HG03135 (cell line): ENCODE results near the gene LSM4.

ENCODE experiments used
- ATAC-seq: cut with Tn5 transposase; IDR thresholded peaks from one replicate; pipeline ENCODE4 v1.9.1; 2021; ENCODE audit warnings: mild to moderate bottlenecking, moderate library complexity; ENCODE audit not compliant: unreplicated experiment

Gene LSM4

GRCh38 chr19:18293642-18294466 is 29.0 kb downstream of the LSM4 start:
- no peak for ATAC-seq

DNA sequence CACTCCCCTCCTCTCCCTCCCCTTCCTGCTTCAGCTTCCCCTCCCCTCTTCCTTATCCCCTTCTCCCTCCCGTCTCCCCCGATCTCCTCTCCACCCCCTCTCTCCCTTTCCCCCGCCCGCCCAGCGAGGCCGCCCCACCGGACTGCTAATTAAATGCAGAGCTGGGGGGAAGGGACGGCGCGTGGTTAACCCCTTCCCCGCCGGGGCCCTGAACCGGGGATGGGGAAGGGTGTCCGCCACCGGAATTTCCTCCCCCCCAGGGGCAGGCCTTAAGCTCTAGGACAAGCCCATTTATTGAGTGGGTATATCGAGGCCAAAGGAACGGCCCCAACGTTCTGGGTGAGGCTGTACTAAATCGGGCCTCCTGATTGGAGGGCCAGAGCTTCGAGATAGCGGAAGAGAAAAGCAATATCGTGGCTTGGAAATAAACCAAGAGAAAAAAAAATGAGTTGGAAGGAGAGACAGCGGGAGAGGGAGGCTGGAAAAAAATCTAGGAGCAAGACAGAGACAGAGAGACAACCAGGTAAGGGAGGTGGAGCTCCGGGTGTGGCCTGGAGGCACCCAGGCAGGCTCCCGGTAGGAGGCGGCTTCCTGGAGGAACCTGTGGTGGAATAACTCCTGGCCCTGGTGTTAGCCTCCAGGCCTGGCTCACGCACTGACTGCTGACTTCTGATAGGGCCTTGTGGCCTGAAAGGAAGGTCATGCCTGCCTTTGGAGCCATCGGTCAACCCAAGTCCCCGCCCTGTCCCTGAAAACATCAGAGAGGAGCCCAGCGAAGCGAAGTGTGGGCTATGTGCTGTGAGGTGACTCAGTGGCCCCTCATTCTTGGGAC is 29.9 kb downstream of the LSM4 start:
- no peak for ATAC-seq

DNA sequence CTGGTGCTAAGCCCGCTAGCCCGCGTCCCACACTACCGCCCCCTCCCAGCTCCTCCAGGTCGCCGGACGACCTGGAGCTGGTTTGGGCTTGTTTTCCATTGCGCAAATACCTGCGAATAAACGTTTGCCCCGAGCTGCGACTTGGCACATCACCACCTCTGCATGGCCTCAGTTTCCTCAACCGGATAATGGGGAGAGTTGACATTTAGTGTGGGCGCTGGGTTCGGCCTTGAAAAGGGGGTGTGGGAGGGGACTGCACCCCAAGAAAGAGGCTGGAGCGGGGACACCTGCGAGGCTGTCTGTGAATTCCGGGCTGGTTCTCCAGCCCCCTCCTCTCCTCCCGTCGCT is 30.4 kb downstream of the LSM4 start:
- no peak for ATAC-seq

- ATAC-seq: peak; percentile 59
These were observed 31.1 kb downstream of the LSM4 start for GRCh38 chr19:18291590-18292461.

DNA sequence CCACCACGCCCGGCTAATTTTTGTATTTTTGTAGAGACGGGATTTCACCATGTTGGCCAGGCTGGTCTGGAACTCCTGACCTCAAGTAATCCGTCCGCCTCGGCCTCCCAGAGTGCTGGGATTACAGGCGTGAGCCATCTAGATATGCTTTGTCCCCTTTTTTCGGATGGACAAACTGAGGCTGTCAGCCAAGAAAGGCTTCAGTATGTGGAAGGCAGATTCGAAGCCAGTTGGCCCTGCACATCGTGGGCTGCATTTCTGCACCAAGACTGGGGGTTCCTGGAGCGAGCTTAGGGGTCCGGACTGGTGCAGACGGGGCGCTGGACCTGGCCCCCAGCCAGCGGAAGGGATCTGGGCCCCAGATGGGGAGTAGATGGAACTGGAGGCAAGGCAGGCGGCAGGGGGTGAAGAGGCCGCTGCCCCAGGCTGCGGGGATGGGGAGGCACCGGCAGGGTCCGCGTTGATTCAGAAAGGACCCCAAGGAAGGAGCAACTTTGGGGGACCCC is 31.8 kb downstream of the LSM4 start:
- no peak for ATAC-seq

DNA sequence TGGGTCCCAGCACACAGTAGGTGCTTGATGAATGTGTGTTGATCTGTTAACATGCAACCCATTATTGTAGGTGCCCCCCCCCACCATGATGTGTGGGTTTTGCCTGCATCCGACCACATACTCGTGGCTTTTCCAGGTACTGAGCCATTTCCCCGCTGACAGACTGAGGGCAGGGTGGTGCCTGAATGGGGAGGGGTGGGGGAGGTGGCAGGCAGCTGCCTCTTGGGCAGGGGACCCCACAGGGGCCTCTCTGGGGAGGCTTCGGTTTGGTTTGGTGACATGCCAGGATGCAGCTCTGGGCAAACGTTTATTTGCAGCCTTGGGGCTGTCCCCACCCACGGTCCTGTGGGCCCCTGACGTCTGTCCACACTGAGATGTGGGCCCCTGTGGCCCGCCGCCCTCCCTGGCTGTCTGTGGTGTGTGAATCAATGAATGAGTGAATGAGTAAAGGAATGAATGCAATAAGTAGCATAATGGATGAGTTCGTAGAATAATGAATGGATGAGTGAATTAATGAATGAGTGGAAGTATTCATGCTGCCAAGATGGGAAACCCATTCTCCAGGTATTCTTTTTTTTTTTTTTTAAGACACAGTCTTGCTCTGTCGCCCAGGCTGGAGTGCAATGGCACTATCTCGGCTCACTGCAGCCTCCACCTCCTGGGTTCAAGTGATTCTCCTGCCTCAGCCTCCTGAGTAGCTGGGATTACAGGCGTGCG is 32.4 kb downstream of the LSM4 start:
- no peak for ATAC-seq

GRCh38 chr19:18289471-18290301 is 33.2 kb downstream of the LSM4 start:
- no peak for ATAC-seq

DNA sequence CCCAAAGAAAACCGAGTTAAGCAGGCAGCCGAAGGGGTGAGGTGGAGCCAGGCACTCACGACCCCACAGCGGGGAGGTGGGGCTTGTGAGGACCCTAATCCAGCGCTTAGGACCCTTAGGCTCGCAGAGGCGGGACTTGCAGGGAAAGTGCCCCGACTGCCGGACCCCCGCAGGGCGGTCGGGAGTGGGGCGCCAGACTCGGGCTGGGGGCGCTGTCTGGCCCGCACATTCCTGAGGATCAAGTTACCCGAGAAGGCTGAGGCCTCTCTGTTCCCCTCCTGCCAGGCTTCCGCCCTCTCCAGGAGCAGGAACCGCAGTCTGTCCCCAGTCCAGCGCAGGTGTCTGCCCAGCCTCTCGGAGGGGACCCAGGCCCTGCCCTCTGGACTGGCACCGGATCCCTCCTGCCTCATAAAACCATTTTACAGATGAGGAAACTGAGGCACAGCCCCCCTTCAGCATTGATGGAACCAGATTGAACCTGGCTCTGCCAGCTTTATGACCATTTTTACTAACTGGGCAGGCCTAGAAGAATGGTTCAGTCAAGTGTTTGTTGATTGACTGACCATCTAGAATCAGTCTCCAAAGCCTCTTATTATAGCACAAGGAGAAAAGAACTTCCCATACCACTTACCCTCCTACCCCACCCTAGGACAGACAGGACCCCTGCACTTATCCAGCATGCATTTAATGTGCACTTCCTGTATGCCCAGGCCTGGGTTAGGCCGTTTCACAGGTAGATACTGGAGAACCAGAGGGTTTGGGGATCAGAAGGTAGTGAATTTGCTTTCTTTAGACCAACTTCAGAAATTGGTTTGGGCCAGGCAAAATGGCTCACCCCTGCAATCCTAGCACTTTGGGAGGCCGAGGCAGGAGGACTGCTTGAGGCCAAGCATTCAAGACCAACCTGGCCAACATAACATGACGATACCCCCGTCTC is 34.8 kb downstream of the LSM4 start:
- no peak for ATAC-seq

- no peak for ATAC-seq
These were observed 35.8 kb downstream of the LSM4 start for GRCh38 chr19:18286973-18287635.

DNA sequence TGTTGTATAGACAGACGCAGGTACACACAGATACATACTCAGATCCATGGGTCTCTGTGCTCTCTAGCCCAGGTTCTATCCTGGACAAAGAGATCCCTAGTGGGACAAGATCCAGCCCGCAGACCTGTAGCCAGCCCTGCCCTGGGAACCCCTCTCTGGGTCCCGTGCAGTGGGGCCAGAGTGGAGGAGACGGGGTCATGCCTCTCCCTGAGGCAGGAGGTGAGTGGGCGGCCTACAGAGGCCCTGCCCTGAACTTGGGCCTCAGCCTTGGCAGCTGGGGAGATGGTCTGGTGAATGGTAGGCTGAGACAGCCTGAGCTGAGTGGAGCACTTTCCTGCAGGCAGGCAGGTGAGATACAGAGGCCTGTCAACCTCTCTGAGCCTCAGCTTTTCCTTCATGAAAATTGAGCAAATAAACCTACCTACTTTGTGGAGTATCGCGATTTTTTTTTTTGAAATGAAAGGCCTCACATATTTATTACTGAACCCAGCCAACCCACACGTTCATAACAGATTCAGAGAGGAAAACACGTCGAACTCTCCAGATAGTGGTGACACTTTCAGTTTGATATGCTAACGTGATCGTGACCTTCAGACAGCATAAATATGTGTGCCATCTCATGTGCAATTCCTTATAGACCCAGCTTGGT is 38.0 kb downstream of the LSM4 start:
- ATAC-seq: no peak

DNA sequence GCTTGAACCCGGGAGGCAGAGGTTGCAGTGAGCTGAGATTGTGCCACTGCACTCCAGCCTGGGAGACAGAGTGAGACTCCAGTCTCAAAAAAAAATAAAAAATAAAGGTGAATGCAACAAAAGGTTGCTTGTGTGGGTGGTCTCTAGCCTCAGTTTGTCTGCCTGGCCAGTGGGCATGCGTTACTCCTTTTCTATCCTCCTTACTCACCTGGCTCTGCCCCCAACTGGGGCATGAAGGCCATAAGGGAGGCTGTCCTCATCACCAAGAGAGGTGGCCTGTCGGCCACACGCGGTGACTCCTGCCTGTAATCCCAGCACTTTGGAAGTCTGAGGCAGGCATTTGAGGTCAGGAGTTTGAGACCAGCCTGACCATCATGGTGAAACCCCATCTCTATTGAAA is 39.5 kb downstream of the LSM4 start:
- ATAC-seq: no peak

GRCh38 chr19:18282788-18283141 is 40.1 kb downstream of the LSM4 start:
- no peak for ATAC-seq

GRCh38 chr19:18282021-18282787 is 40.7 kb downstream of the LSM4 start:
- ATAC-seq: no peak

DNA sequence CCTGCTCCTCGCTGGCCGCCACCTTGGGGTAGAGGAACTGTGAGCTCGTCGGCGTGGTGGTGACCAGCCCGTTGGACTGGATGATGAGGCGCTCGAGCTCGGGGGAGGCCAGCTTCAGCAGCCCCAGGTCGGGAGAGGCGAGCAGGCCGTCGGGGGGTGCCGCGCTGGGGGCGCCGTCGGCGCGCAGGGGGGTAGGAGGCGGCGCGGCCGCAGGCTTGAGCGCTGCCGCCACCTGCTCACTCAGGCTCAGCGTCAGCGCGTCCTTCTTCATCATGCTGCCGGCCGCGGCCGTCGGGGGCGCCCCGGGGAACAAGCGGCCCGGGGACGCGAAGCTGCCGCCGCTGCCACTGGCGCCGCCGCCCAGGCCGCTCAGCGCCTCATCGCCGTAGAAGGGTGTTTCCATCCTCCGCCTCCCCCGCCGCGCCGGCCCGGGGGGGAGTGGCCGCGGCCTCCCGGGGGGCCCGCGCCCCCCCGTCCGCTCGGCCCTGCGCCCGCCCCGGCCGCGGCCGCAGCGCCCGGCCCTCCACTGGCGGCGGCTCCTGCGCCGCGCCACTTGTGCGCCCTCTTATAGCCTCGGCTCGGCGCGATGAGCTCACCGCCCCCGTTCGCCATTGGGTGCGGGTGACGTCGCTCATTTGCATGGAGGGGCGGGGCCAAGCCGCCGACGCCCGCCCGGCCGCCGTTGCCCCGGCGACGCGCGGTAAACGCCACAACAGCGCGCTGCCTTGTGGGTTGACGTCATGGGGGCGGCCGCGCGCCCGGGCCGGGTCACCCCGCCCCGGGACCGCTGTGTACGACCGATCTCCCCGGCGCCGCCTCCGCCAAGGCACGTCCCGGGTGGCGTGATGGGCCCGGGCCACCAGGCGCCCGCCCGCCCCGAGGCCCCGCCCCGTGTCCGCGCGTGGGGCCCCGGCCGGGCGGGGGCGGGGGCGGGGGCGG is 41.5 kb downstream of the LSM4 start, which contains the start of gene JUND:
TSS of gene JUND (minus strand) at position 541 of the 939 bp plus-strand sequence. CDS start at position 403, 138 bp downstream.
- peak; percentile 58 for ATAC-seq

DNA sequence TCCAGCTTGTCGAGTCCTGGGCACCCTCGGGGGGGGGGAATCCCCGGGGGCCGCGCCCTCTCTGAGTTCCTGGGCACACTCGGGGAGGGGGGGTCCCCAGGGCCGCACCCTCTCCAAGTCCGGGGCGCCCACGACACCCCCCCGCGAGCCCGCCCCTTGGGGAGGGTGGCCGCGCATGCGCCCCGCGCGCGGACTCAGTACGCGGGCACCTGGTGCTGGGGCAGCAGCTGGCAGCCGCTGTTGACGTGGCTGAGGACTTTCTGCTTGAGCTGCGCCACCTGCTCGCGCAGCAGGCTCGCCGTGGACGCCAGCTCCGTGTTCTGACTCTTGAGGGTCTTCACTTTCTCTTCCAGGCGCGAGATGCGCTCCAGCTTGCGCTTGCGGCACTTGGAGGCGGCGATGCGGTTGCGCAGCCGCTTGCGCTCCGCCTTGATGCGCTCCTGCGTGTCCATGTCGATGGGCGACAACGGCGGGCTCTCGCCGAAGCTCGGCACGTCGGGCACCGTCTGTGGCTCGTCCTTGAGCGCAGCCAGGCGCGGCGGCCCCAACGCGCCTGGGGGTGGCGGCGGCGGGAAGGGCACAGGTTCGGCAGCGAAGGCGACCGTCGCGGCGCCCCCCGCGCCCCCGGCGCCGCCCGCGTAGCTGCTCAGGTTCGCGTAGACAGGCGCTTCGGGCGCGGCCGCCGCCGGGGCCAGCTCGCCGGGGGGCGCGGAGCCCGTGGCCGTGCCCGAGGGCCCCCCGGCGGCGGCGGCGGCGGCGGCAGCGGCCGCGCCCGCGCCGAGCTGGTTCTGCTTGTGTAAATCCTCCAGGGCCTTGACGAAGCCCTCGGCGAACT is 42.4 kb downstream of the LSM4 start:
- ATAC-seq: no peak
